Pancreas (tissue), 10 donors: ENCODE results near the gene CYGB. TPM values are rescaled to one million over a fixed set of nuclear protein-coding genes. Genes with fewer than 3 reads are reported as not detected.

ENCODE experiments used
- ATAC-seq, 4 donors: fragments of 200-7000 bp; cut with Tn5 transposase; one replicate each; pipeline versions ENCODE4 v1.8.0 to v1.9.1; 2020; ENCODE audit warnings: mild to moderate bottlenecking in 4 of 4, moderate library complexity in 4 of 4
- DNase-seq, 6 donors: peaks; one replicate each; pipeline ENCODE4 v3.0.0-alpha.2; 2020
- FAIRE-seq: peaks from 2 replicates; lab custom pipeline; 2012; peaks lifted over from hg19 to GRCh38; lab: Jason Lieb, UNC
- H3K27ac ChIP-seq, 4 donors: fragments of 200-600 bp; sonication (generic); 1 replicate in 3 of 4; 2 replicates in 1 of 4; pipeline versions ENCODE4 v1.5.0 to v1.8.0; 2020
- H3K27me3 ChIP-seq, 4 donors: fragments of 200-600 bp; one replicate each; pipeline ENCODE4 v1.8.0; 2021
- H3K36me3 ChIP-seq, 3 donors: fragments of 200-600 bp; sonication (generic) in 1 of 3; one replicate each; pipeline versions ENCODE4 v1.5.0 to v1.8.0; 2020 to 2021
- H3K4me1 ChIP-seq, 3 donors: fragments of 200-600 bp; one replicate each; pipeline ENCODE4 v1.8.0; 2021
- H3K4me3 ChIP-seq, 4 donors: fragments of 200-600 bp; sonication (generic) in 2 of 4; one replicate each; pipeline versions ENCODE4 v1.5.0 to v1.8.0; 2020 to 2021
- H3K9me3 ChIP-seq, 4 donors: fragments of 200-600 bp; one replicate each; pipeline ENCODE4 v1.8.0; 2021
- WGBS, 2 donors: extraction: QIAGEN DNeasy Blood & Tissue Kit; methylation state at CpG; one replicate each; pipeline ENCODE4 v1.1.7; 2013; 5-methylcytosine and 5-hydroxymethylcytosine counted together
- intact Hi-C, 3 donors: fragments of 100-400 bp; cut with DNase I; formaldehyde crosslinking; loops; one replicate each; pipeline versions ENCODE4 v1.11.1 to v1.14.2; 2022
- polyA plus RNA-seq, 2 donors: library from polyadenylated mRNA; stranded (reverse); fragments of 200-250 nt; gene quantifications; one replicate each; pipeline ENCODE4 v1.2.3, GENCODE V29; 2013
- total RNA-seq, 6 donors: library from RNA; stranded (reverse); fragmentation: NEBNext Ultra II Directional in 4 of 6; extraction: Animal tissue kit (Norgen Biotek cat#: 25700) in 4 of 6; gene quantifications; one replicate each; pipeline versions ENCODE4 v1.2.1 to v1.2.4, GENCODE V29; 2021 to 2023
- TF ChIP-seq, protein P1 (sequence below), 4 donors: fragments of 200-600 bp; sonication (generic) in 3 of 4; IDR thresholded peaks; one replicate each; pipeline versions ENCODE4 v1.5.0 to v1.8.0; 2021; ENCODE audit warnings: antibody characterized with exemption in 4 of 4
- donor health status: healthy with polysubstance abuse.
- donor health status: DM: no; HTN: no; CAD: no; lungs with moderate emphysema.
- donor health status: DM: no; HTN: no; CAD: no.
- donor health status: control.
- donor health status: control.
- donor health status: Bipolar disorder and iron deficiency.
- donor health status: DM: yes; HTN: yes; CAD: no.
- donor health status: DM: no; HTN: no; CAD: no.
- donor health status: DM: no; HTN: no; CAD: no.
- donor health status: DM: yes; HTN: yes; CAD: no.

The CYGB gene
- total and polyA plus RNA-seq, 8 donors = 2.6 to 15.7 (median 8.2) TPM

DNA sequence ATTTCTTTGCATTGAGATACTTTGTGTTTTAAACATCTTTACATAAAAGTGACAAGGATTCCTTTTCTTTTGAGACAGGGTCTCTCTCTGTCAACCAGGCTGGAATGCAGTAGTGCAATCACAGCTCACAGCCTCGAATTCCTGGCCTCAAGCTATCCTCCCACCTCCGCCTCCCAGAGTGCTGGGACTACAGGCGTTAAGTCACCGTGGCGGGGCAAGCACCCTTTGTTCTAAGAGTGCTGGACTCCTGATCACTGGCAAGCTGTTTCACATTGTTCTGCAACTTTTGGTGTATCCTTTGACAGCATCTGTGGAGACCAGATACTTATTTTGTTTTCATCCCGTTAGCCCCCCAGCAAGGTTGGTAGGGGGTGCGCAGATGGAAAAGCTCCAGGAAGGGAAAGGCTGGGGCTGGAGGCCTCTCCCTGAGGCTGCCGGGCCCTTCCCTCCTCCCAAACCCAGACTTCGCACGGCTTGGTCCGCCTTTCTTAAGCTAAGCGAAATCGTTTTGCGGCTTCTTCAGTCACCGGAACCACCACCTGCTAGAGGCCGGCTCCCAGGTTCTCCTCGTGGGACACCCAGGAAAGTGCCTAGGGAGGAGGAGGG, 47.0 kb upstream of the CYGB start:
- Histone ChIP-seq H3K9me3 (no peaks in the 10 kb centered on the region), H3K4me3 (peak overlapping the region; percentile 31 to 67 (median 42)), H3K27ac (peak overlapping the region; percentile 63 to 77 (median 68)), H3K27me3 (no peaks in the 10 kb centered on the region), H3K4me1 (no peaks in the 10 kb centered on the region), H3K36me3 (no peaks in the 10 kb centered on the region)
- intact Hi-C loops = no loop called here
- WGBS, 2 donors = 25 to 30% methylated on average over 17 of the region's 17 CpGs
- FAIRE-seq (no peak), DNase-seq (no peak), ATAC-seq (no peak)
- TF ChIP-seq, protein P1, sequence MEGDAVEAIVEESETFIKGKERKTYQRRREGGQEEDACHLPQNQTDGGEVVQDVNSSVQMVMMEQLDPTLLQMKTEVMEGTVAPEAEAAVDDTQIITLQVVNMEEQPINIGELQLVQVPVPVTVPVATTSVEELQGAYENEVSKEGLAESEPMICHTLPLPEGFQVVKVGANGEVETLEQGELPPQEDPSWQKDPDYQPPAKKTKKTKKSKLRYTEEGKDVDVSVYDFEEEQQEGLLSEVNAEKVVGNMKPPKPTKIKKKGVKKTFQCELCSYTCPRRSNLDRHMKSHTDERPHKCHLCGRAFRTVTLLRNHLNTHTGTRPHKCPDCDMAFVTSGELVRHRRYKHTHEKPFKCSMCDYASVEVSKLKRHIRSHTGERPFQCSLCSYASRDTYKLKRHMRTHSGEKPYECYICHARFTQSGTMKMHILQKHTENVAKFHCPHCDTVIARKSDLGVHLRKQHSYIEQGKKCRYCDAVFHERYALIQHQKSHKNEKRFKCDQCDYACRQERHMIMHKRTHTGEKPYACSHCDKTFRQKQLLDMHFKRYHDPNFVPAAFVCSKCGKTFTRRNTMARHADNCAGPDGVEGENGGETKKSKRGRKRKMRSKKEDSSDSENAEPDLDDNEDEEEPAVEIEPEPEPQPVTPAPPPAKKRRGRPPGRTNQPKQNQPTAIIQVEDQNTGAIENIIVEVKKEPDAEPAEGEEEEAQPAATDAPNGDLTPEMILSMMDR (IDR thresholded peaks at IDR 0.05) = no peak

DNA sequence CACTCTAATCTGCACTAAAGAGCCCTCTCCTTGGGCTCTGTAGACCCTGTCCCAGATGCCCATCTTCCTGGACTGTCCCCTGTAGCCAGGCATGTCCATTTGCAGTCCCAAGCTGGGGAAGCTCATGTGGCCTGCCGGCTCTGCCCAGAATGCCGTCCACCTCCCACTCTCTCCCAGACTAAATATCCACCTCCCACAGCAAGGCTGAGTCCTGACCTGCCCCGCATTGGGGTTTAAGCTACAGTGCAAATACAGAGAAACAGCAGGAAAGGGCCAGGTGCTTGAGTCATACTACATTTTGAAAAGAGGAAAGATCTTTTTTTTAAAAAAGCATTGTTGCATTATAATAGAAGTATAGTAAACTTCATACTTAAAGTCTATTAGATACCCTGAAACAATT, 45.2 kb upstream of the CYGB start:
- WGBS, 2 donors = 27 to 31% methylated on average over 3 of the region's 3 CpGs
- ATAC-seq (no peak), FAIRE-seq (no peak), DNase-seq (no peak)
- TF ChIP-seq, protein P1 (IDR thresholded peaks at IDR 0.05) = no peak
- Histone ChIP-seq H3K27me3 (no peaks in the 10 kb centered on the region), H3K36me3 (no peaks in the 10 kb centered on the region), H3K4me1 (no peaks in the 10 kb centered on the region), H3K9me3 (no peaks in the 10 kb centered on the region), H3K4me3 (no peak overlapping the region), H3K27ac (no peak overlapping the region)
- intact Hi-C loops = no loop called here

DNA sequence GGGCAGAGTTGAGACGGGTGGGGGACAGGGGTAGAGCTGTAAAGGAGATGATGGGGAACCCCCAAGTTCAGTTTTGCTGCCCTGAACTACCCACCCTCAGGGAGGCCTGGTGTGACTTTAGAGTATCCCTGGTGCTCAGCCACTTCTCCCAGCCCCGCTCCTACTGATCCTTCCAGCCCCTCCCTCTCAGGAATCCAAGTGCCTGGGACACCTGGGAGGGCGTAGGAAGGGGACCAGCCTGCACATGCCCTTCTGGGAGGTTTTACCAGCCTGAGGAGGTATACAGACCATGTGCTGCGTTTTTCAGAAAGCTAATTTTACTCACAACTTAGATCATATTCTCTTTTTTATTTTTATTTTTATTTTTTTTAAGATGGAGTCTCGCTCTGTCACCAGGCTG, 44.0 kb upstream of the CYGB start:
- DNase-seq (no peak), FAIRE-seq (no peak), ATAC-seq (no peak)
- intact Hi-C loops = no loop called here
- Histone ChIP-seq H3K27me3 (no peaks in the 10 kb centered on the region), H3K4me1 (no peaks in the 10 kb centered on the region), H3K27ac (no peak overlapping the region), H3K4me3 (no peak overlapping the region), H3K36me3 (no peaks in the 10 kb centered on the region), H3K9me3 (no peaks in the 10 kb centered on the region)
- TF ChIP-seq, protein P1 (IDR thresholded peaks at IDR 0.05) = no peak
- WGBS, 2 donors = 69 to 81% methylated on average over 5 of the region's 5 CpGs

DNA sequence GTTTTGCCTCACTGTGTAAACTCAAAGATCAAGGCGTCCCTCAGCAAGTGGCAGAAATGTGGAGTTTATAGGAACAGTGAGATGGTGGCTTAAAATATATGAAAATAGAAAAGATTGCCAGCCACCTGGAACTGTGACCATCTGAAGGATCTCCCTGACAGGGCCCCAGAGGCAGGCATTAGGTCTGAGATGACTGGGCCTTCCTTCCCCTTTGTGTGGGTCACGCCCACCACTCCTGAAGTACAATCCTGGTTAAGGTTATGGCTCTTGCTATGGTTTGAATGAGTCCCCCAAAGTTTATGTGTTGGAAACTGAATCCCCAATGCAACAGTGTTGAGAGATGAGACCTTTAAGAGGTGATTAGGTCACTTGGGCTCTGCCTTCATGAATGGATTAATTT, 41.8 kb upstream of the CYGB start:
- Histone ChIP-seq H3K27ac (no peak overlapping the region), H3K4me1 (no peaks in the 10 kb centered on the region), H3K27me3 (no peaks in the 10 kb centered on the region), H3K4me3 (no peak overlapping the region), H3K36me3 (no peaks in the 10 kb centered on the region), H3K9me3 (no peaks in the 10 kb centered on the region)
- TF ChIP-seq, protein P1 (IDR thresholded peaks at IDR 0.05) = no peak
- ATAC-seq (no peak), FAIRE-seq (no peak), DNase-seq (no peak)
- WGBS, 2 donors = 92 to 98% methylated on average over 2 of the region's 2 CpGs
- intact Hi-C loops = no loop called here

DNA sequence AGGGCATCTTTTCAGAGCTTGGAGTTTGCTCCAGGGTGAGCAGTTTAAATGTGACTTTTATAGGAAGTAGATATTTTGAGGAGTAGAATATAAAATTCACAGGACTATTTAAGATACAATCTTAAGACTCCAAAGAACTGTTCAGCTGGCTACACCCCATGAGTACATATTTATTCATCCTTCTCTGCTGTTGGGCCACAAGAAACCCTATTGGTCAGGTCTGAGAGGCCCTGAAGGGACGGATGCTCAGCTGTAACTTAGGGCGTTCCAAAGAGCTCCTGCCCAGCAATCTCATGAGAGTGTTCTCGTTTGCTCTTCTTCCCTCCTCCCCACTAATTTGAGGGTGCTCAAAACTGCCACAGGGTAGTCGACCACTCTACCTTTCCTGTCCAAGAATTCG, 40.9 kb upstream of the CYGB start:
- DNase-seq (no peak), ATAC-seq (peak in 1 of 4 donors; percentile 38), FAIRE-seq (no peak)
- Histone ChIP-seq H3K4me3 (no peak overlapping the region), H3K9me3 (no peaks in the 10 kb centered on the region), H3K27me3 (no peaks in the 10 kb centered on the region), H3K36me3 (no peaks in the 10 kb centered on the region), H3K27ac (no peak overlapping the region), H3K4me1 (no peaks in the 10 kb centered on the region)
- intact Hi-C loops = no loop called here
- WGBS, 2 donors = 68 to 74% methylated on average over 5 of the region's 5 CpGs
- TF ChIP-seq, protein P1 (IDR thresholded peaks at IDR 0.05) = no peak
